K562 (cell line): ENCODE results near the gene SLC9C2. TPM values are rescaled to one million over a fixed set of nuclear protein-coding genes. Genes with fewer than 3 reads are reported as not detected.

Source experiments
- ATF6 ChIP-seq: sonication (generic); formaldehyde crosslinking; IDR thresholded peaks from 2 replicates; pipeline ENCODE4 v1.4.0; 2020; ENCODE audit warnings: mild to moderate bottlenecking, missing genetic modification reagents
- CCNT2 ChIP-seq: IDR thresholded peaks from 2 replicates; pipeline ENCODE4 v1.6.1; 2011; ENCODE audit warnings: borderline replicate concordance, low read depth, mild to moderate bottlenecking, moderate library complexity, mixed read lengths, low read length; ENCODE audit not compliant: insufficient read length; ENCODE audit errors: extremely low read depth
- CREBBP ChIP-seq: IDR thresholded peaks from one replicate; pipeline ENCODE4 v1.6.1; 2012; ENCODE audit warnings: low read depth, mild to moderate bottlenecking, control low read depth, inconsistent platforms, low read length
- FOS ChIP-seq: IDR thresholded peaks from 3 replicates; pipeline ENCODE4 v1.6.1; 2011; ENCODE audit not compliant: insufficient read length; ENCODE audit errors: extremely low read depth
- KAT7 ChIP-seq: sonication (generic); formaldehyde crosslinking; IDR thresholded peaks from 2 replicates; pipeline ENCODE4 v1.8.0; 2022; ENCODE audit warnings: missing genetic modification reagents, mild to moderate bottlenecking, borderline replicate concordance
- KLF6 ChIP-seq: fragments of 250-450 bp; sonication (Bioruptor Pico); IDR thresholded peaks from 2 replicates; pipeline ENCODE4 v1.4.0; 2020; ENCODE audit warnings: mild to moderate bottlenecking, moderate library complexity, borderline replicate concordance
- NR2C1 ChIP-seq, 2 experiments: fragments of 450-650 bp; IDR thresholded peaks; 2 replicates each; pipeline ENCODE4 v1.6.1; 2017; ENCODE audit warnings: mild to moderate bottlenecking in 2 of 2, antibody characterized with exemption in 1 of 2, inconsistent platforms in 1 of 2, missing compliant biosample characterization in 1 of 2, missing genetic modification characterization in 1 of 2
- POLR2G ChIP-seq: fragments of 200-400 bp; formaldehyde crosslinking; IDR thresholded peaks from 2 replicates; pipeline ENCODE4 v1.6.1; 2017; ENCODE audit warnings: low read depth, mild to moderate bottlenecking, antibody characterized with exemption, low read length, moderate library complexity
- RBM22 ChIP-seq: fragments of 200-400 bp; formaldehyde crosslinking; IDR thresholded peaks from 2 replicates; pipeline ENCODE4 v1.6.1; 2018; ENCODE audit warnings: low read length, low read depth; ENCODE audit not compliant: poor library complexity, severe bottlenecking
- SIN3B ChIP-seq: fragments of 450-650 bp; IDR thresholded peaks from 2 replicates; pipeline ENCODE4 v1.6.1; 2017; ENCODE audit warnings: low read depth, mild to moderate bottlenecking, moderate library complexity
- SNAPC5 ChIP-seq: fragments of 250-450 bp; sonication (Bioruptor Pico); IDR thresholded peaks from 2 replicates; pipeline ENCODE4 v1.8.0; 2021; ENCODE audit warnings: moderate library complexity, mild to moderate bottlenecking, inconsistent platforms
- TFE3 ChIP-seq: fragments of 450-650 bp; formaldehyde crosslinking; IDR thresholded peaks from 2 replicates; pipeline ENCODE4 v1.4.0; 2020; ENCODE audit warnings: mild to moderate bottlenecking, mixed read lengths
- TRIM28 ChIP-seq: fragments of 450-650 bp; IDR thresholded peaks from 2 replicates; pipeline ENCODE4 v1.6.1; 2017
- polyA plus RNA-seq, 8 experiments: library from polyadenylated mRNA; depleted of rRNA in 4 of 8; stranded (reverse) in 5 of 8; unstranded in 3 of 8; fragments of >200 nt; fragmentation: Nextera tagmentation in 2 of 8; fragmentation: Illumina TruSeq in 1 of 8; extraction: Ambion mirVana in 2 of 8; extraction: Trizol in 1 of 8; gene quantifications; 2 replicates each; pipeline versions ENCODE4 v1.2.1 to v1.2.3, GENCODE V29; 2011 to 2014; ENCODE audit warnings: inconsistent platforms in 1 of 8, missing spikeins in 1 of 8
- total RNA-seq, 7 experiments: library from RNA; depleted of rRNA in 6 of 7; stranded (reverse); fragments of >200 nt in 6 of 7; fragmentation: Illumina TruSeq in 2 of 7; extraction: Trizol in 2 of 7; gene quantifications; 2 replicates each; pipeline versions ENCODE4 v1.2.1 to v1.2.3, GENCODE V29; 2011 to 2021; ENCODE audit warnings: low replicate concordance in 1 of 7
- TF ChIP-seq, protein P1 (sequence below), 2 experiments: fragments of 450-650 bp in 1 of 2; sonication (generic) in 1 of 2; formaldehyde crosslinking in 1 of 2; IDR thresholded peaks in 1 of 2; conservative IDR thresholded peaks in 1 of 2; 2 replicates each; pipeline versions ENCODE4 v1.6.1 to v1.8.1; 2016 to 2023; ENCODE audit warnings: mild to moderate bottlenecking in 2 of 2, moderate library complexity in 2 of 2, inconsistent platforms in 1 of 2, missing genetic modification reagents in 1 of 2

The SLC9C2 gene
- total and polyA plus RNA-seq, 9 of the 15 experiments (the other 6 are each of a cell fraction or from before 2014, with no cell fraction given), result 0.11 to 0.22 (median 0.15) TPM; not detected in 5

- TF ChIP-seq SNAPC5 (CRISPR knock-in tag) (no peak), KAT7 (CRISPR knock-in tag) (peak; percentile 86; the same call in 1 of the 2 replicates), CCNT2 (peak; percentile 82), FOS (no peak), NR2C1 (IDR thresholded peaks at IDR 0.05) (no peak), NR2C1 (tag; IDR thresholded peaks at IDR 0.05) (no peak), POLR2G (peak; percentile 97), TFE3 (CRISPR knock-in tag) (no peak), ATF6 (CRISPR knock-in tag) (peak; percentile 9; the same call in 1 of the 2 replicates), RBM22 (peak; percentile 95), TRIM28 (no peak), KLF6 (CRISPR knock-in tag) (no peak), CREBBP (no peak), SIN3B (peak; percentile 26; the same call in 1 of the 2 replicates)
- TF ChIP-seq, protein P1, sequence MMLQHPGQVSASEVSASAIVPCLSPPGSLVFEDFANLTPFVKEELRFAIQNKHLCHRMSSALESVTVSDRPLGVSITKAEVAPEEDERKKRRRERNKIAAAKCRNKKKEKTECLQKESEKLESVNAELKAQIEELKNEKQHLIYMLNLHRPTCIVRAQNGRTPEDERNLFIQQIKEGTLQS (IDR thresholded peaks at IDR 0.05), result no peak
- TF ChIP-seq, protein P1 (CRISPR knock-in tag; conservative IDR thresholded peaks at IDR 0.05), result peak; percentile 29; the same call in 1 of the 2 replicates
Measured at GRCh38 chr1:173477286-173478093, 125.4 kb downstream of the SLC9C2 start, which contains the start of gene PRDX6 (continued).
